OCI-LY7 (cell line): ENCODE data around the gene KIAA0930.

ENCODE experiments used
- CTCF ChIP-seq: fragments of 200-600 bp; sonication (generic); conservative IDR thresholded peaks from 2 replicates; pipeline ENCODE4 v1.5.1; 2014; ENCODE audit warnings: mild to moderate bottlenecking, antibody characterized with exemption, low read length, moderate library complexity, mixed read lengths
- EZH2phosphoT487 ChIP-seq: fragments of 200-600 bp; sonication (generic); IDR thresholded peaks from 2 replicates; pipeline ENCODE4 v1.6.1; 2018; ENCODE audit warnings: low read depth, borderline replicate concordance, mild to moderate bottlenecking, mixed run types, antibody characterized with exemption, low read length, moderate library complexity, mixed read lengths

GRCh38 chr22:45202333-45203149, 38.2 kb downstream of the KIAA0930 start:
- TF ChIP-seq CTCF (no peak), EZH2phosphoT487 (no peak)
